Measurements from ENCODE around the gene LVRN.
"Not testable (repeated sequence)": the region's sequence is repeated elsewhere in the genome, so short reads cannot be mapped to it uniquely, and the experiment has no call there.

The LVRN gene, protein sequence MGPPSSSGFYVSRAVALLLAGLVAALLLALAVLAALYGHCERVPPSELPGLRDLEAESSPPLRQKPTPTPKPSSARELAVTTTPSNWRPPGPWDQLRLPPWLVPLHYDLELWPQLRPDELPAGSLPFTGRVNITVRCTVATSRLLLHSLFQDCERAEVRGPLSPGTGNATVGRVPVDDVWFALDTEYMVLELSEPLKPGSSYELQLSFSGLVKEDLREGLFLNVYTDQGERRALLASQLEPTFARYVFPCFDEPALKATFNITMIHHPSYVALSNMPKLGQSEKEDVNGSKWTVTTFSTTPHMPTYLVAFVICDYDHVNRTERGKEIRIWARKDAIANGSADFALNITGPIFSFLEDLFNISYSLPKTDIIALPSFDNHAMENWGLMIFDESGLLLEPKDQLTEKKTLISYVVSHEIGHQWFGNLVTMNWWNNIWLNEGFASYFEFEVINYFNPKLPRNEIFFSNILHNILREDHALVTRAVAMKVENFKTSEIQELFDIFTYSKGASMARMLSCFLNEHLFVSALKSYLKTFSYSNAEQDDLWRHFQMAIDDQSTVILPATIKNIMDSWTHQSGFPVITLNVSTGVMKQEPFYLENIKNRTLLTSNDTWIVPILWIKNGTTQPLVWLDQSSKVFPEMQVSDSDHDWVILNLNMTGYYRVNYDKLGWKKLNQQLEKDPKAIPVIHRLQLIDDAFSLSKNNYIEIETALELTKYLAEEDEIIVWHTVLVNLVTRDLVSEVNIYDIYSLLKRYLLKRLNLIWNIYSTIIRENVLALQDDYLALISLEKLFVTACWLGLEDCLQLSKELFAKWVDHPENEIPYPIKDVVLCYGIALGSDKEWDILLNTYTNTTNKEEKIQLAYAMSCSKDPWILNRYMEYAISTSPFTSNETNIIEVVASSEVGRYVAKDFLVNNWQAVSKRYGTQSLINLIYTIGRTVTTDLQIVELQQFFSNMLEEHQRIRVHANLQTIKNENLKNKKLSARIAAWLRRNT

GRCh38 chr5:115962239-115962564 is at the start of gene LVRN:
Gene LVRN, plus strand, starts transcription at chr5:115962475. Its CDS starts 143 bp downstream, at chr5:115962618.
- Mint-ChIP-seq H3K27ac (no peak within 1 kb of the TSS), H3K36me3 (no peaks in the 10 kb centered on the region), H3K4me3 (no peak within 1 kb of the TSS), H3K27me3 (peaks cover 45% of the 10 kb centered on the region), H3K4me1 (peaks cover 13% of the 10 kb centered on the region), H3K9me3 (no peaks in the 10 kb centered on the region)

GRCh38 chr5:115913623-115914400 is 48.5 kb upstream of the LVRN start:
- H3K4me1 Mint-ChIP-seq, H3K9me3 Mint-ChIP-seq, H3K27ac Mint-ChIP-seq, H3K27me3 Mint-ChIP-seq, H3K4me3 Mint-ChIP-seq: not testable (repeated sequence)
- H3K36me3 Mint-ChIP-seq: peaks cover 12% of the 10 kb centered on the region

DNA sequence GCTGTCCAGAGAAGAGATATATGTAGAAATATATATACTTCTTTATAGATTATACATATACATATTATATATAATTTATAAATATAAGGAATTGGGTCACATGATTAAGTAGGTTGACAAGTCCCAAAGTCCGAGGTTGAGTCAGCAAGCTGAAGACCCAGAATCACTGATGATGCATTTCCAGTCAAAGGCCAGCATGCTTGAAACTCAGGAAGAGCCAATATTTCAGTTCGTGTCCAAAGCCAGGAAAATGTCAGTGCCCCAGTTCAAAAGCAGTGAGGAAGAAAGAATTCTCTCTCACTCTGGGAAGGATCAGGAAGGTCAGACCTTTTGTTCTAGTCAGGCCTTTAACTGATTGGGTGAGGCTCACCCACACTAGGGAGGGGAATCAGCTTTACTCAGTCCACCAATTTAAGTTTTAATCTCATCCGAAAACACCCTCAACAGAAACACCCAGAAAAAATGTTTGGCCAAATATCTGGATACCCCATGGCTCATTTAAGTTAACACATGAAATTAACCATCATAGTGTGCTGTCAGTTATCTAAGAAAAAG is 42.0 kb upstream of the LVRN start:
- Mint-ChIP-seq H3K4me1 (no peaks in the 10 kb centered on the region), H3K36me3 (peaks cover 10% of the 10 kb centered on the region), H3K27ac (no peak overlapping the region), H3K9me3 (no peaks in the 10 kb centered on the region), H3K4me3 (no peak overlapping the region), H3K27me3 (no peaks in the 10 kb centered on the region)

DNA sequence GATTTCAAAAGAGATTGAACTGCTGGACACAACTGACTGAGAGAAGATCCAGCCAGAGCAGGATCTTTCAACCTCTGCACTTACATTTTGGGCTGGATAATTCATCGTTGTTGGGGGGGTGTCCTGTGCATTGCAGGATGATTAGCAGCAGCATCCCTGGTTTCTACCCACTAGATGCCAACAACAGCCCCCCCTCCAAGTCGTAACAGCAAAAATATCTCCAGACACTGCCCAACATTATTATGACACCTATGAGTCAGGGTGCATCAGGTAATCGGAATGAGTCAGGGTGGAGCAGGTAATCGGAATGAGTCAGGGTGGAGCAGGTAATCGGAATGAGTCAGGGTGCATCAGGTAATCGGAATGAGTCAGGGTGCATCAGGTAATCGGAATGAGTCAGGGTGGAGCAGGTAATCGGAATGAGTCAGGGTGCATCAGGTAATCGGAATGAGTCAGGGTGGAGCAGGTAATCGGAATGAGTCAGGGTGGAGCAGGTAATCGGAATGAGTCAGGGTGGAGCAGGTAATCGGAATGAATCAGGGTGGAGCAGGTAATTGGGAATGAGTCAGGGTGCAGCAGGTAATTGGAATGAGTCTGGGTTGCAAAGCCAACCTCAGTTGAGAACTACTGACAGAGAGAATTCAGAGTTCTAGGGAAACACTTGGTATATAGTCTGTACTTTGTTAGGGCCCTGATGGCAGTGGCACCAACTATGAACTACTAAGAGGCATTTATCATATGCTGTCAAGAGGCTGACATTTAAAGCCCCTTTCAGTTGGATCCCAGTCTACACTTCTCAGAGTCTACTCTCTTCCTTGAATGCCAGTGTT is 33.5 kb upstream of the LVRN start:
- H3K4me3 Mint-ChIP-seq, H3K9me3 Mint-ChIP-seq, H3K27ac Mint-ChIP-seq, H3K4me1 Mint-ChIP-seq, H3K36me3 Mint-ChIP-seq, H3K27me3 Mint-ChIP-seq: not testable (repeated sequence)

- H3K4me1 Mint-ChIP-seq, H3K36me3 Mint-ChIP-seq, H3K4me3 Mint-ChIP-seq, H3K9me3 Mint-ChIP-seq, H3K27ac Mint-ChIP-seq, H3K27me3 Mint-ChIP-seq: not testable (repeated sequence)
Observed at GRCh38 chr5:115930171-115930570, 32.1 kb upstream of the LVRN start.

DNA sequence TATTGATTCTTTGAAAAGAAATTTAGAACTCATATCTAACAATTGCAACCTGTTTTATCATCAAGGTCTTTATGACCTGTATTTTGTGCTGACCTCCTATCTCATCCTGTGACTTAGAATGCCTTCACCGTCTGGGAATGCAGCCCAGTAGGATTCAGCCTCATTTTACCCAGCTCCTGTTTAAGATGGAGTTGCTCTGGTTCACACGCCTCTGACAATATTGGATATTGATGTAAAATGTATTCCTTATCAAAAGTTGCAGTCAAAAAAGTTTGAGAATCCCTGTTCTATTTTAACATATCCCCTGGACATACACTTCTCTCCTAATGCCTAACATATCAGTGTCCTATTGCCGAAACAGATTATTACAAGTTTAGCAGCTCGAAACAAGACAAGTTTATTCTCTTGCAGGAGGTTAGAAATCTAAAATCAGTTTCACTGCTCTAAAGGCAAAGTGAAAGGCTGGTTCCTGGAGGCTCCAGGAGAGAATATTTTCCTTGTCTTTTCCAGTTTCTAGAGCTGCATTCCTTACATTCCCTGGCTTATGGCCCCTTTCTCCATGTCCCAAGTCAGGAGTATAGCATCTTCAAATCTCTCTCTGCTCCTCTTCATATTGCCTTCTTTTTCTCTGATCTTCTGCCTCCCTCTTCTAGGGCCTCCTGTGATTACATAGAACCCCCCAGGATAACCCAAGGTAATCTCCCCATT is 31.5 kb upstream of the LVRN start:
- Mint-ChIP-seq H3K27ac (no peak overlapping the region), H3K27me3 (no peaks in the 10 kb centered on the region), H3K4me3 (no peak overlapping the region), H3K4me1 (no peaks in the 10 kb centered on the region), H3K36me3 (no peaks in the 10 kb centered on the region), H3K9me3 (no peaks in the 10 kb centered on the region)

DNA sequence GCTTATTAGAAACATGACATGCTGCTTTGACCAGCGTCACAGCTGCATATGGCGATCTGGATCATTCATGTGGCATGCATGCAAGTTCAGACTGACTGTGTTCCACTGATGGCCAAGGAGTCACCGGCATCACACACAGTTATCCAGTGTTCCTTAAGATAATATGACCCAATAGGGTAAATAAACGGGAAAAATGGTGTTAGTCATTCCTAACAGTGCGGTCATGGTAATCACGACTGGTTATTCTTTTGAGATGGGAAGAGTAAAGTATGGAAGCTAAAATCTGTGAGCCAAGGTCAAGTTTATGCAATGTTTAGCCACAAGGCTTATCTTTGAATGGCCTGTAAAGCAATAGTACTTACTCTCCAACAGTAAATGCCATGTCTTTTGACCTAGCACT is 29.3 kb upstream of the LVRN start:
- H3K27me3 Mint-ChIP-seq: peaks cover 1% of the 10 kb centered on the region
- H3K9me3 Mint-ChIP-seq: no peaks in the 10 kb centered on the region
- H3K27ac Mint-ChIP-seq: no peak overlapping the region
- no peaks in the 10 kb centered on the region for H3K4me1 Mint-ChIP-seq
- H3K4me3 Mint-ChIP-seq: no peak overlapping the region
- no peaks in the 10 kb centered on the region for H3K36me3 Mint-ChIP-seq

DNA sequence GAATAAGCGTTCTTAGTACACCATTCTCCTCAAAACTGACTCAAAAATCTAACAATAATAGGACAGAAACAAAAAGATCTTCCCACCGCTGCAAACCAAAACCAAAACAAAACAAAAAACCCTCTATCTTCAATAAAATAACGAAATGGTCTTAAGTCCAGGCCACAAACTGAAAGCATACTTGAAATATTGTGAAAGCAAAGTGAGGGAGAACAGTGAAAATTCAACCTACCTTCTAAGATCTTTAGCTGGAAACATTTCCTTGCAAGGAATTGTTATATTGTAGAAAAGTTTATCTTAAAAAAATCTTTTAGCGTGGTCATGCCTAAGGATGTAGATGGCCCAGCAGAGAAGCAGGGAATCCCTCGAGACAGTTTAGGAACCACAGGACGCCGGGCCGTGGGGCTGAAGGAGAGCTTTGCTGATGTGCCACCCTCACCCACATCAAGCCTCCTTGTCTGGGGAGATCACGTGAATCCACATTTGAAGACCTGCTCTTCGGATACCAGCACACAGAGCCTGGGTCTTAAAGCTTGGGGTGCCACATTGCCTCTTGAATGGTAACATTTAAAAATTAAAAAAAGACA is 27.8 kb upstream of the LVRN start:
- no peaks in the 10 kb centered on the region for H3K9me3 Mint-ChIP-seq
- no peaks in the 10 kb centered on the region for H3K4me1 Mint-ChIP-seq
- no peak overlapping the region for H3K4me3 Mint-ChIP-seq
- no peaks in the 10 kb centered on the region for H3K36me3 Mint-ChIP-seq
- H3K27me3 Mint-ChIP-seq: peaks cover 1% of the 10 kb centered on the region
- no peak overlapping the region for H3K27ac Mint-ChIP-seq

DNA sequence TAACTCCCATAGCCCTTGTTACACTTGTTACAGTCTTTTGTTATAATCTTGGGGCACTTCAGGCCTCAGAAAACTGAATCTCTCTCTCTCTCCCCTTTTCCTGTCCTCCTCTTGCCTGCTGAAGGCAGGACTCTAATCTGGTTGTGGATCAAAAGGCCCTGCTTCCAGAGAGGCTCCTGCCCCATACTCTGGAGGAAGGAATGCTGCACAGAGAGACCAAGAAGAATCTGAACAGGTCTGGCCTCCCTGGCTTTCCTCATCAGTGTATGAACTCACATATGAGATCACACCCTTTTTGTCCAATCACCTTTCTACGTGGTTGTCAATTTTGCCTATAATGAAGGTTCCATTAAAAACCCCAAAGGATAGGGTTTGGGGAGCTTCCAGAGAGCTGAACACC is 26.2 kb upstream of the LVRN start:
- Mint-ChIP-seq H3K9me3 (no peaks in the 10 kb centered on the region), H3K4me3 (no peak overlapping the region), H3K4me1 (no peaks in the 10 kb centered on the region), H3K27ac (no peak overlapping the region), H3K27me3 (peaks cover 1% of the 10 kb centered on the region), H3K36me3 (no peaks in the 10 kb centered on the region)

DNA sequence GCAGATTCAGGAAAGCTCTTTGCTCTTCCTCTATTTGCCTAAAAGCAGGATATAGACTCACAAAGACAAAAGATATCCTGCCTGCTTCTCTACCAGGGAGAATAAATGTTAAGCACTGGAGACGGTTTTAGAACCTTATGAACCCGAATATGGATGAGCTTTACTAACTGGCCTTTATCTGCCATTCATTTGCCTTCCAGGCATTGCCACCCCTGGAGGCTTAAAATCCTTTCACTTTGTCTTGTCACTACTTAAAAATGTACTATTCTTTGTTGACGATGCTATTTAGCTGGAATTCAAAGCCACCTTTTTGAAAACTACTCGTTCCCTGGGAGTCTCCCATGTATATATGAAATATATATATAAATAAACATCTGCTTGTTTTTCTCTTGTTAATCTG is 23.2 kb upstream of the LVRN start:
- Mint-ChIP-seq H3K36me3 (no peaks in the 10 kb centered on the region), H3K27ac (no peak overlapping the region), H3K9me3 (peaks cover 8% of the 10 kb centered on the region), H3K4me3 (no peak overlapping the region), H3K4me1 (no peaks in the 10 kb centered on the region), H3K27me3 (peaks cover 8% of the 10 kb centered on the region)

- H3K4me1 Mint-ChIP-seq: no peaks in the 10 kb centered on the region
- H3K27me3 Mint-ChIP-seq: peaks cover 8% of the 10 kb centered on the region
- no peaks in the 10 kb centered on the region for H3K36me3 Mint-ChIP-seq
- no peak overlapping the region for H3K4me3 Mint-ChIP-seq
- peaks cover 8% of the 10 kb centered on the region for H3K9me3 Mint-ChIP-seq
- no peak overlapping the region for H3K27ac Mint-ChIP-seq
Observed at GRCh38 chr5:115940080-115940810, 22.0 kb upstream of the LVRN start.

- no peak overlapping the region for H3K27ac Mint-ChIP-seq
Observed at GRCh38 chr5:115941051-115941675, 21.1 kb upstream of the LVRN start.

GRCh38 chr5:115944501-115944900 is 17.8 kb upstream of the LVRN start:
- Mint-ChIP-seq H3K36me3 (no peaks in the 10 kb centered on the region), H3K27me3 (peaks cover 7% of the 10 kb centered on the region), H3K27ac (no peak overlapping the region), H3K9me3 (peaks cover 8% of the 10 kb centered on the region), H3K4me3 (no peak overlapping the region), H3K4me1 (no peaks in the 10 kb centered on the region)

More at GRCh38 chr5:115941051-115941675, 21.1 kb upstream of the LVRN start:
- H3K4me3 Mint-ChIP-seq: no peak overlapping the region
- peaks cover 7% of the 10 kb centered on the region for H3K27me3 Mint-ChIP-seq
- H3K36me3 Mint-ChIP-seq: no peaks in the 10 kb centered on the region
- peaks cover 8% of the 10 kb centered on the region for H3K9me3 Mint-ChIP-seq
- H3K4me1 Mint-ChIP-seq: no peaks in the 10 kb centered on the region

Data from activated naive CD4-positive, alpha-beta T cell treated with anti-CD3 and anti-CD28 coated beads, Interleukin-2, amount 50 U/mL, for 24 hours (primary cell).